HG03378 (cell line): ENCODE measurements around the gene HOXB13.

Source experiments
- ATAC-seq: cut with Tn5 transposase; IDR thresholded peaks from one replicate; pipeline ENCODE4 v1.9.1; 2021; ENCODE audit warnings: mild to moderate bottlenecking, moderate library complexity; ENCODE audit not compliant: unreplicated experiment

Gene HOXB13

GRCh38 chr17:48728232-48729231 is at the start of gene HOXB13:
Gene HOXB13 (minus strand): TSS chr17:48728750. CDS start chr17:48728593, 157 bp downstream.
- no peak for ATAC-seq

- no peak for ATAC-seq
Observed at GRCh38 chr17:48776602-48777001, 48.1 kb upstream of the HOXB13 start.

GRCh38 chr17:48773245-48773644 is 44.7 kb upstream of the HOXB13 start:
- no peak for ATAC-seq

GRCh38 chr17:48770954-48771353 is 42.4 kb upstream of the HOXB13 start:
- no peak for ATAC-seq

- no peak for ATAC-seq
Observed at GRCh38 chr17:48769009-48769675, 40.6 kb upstream of the HOXB13 start.

GRCh38 chr17:48767263-48767774 is 38.8 kb upstream of the HOXB13 start:
- ATAC-seq: no peak

GRCh38 chr17:48761114-48761513 is 32.6 kb upstream of the HOXB13 start:
- no peak for ATAC-seq

- ATAC-seq: no peak
Observed at GRCh38 chr17:48760411-48760810, 31.9 kb upstream of the HOXB13 start.

- ATAC-seq: no peak
Observed at GRCh38 chr17:48759288-48759687, 30.7 kb upstream of the HOXB13 start.

GRCh38 chr17:48757524-48757961 is 29.0 kb upstream of the HOXB13 start:
- no peak for ATAC-seq

- no peak for ATAC-seq
Observed at GRCh38 chr17:48756830-48757251, 28.3 kb upstream of the HOXB13 start.

GRCh38 chr17:48755356-48755755 is 26.8 kb upstream of the HOXB13 start:
- no peak for ATAC-seq

- ATAC-seq: no peak
Observed at GRCh38 chr17:48754500-48755261, 26.1 kb upstream of the HOXB13 start.

- ATAC-seq: no peak
Observed at GRCh38 chr17:48753794-48754499, 25.4 kb upstream of the HOXB13 start.

GRCh38 chr17:48752399-48753288 is 24.1 kb upstream of the HOXB13 start:
- no peak for ATAC-seq

- ATAC-seq: no peak
Observed at GRCh38 chr17:48751733-48752398, 23.3 kb upstream of the HOXB13 start.

GRCh38 chr17:48751172-48751571 is 22.6 kb upstream of the HOXB13 start:
- no peak for ATAC-seq

GRCh38 chr17:48749621-48750553 is 21.3 kb upstream of the HOXB13 start:
- no peak for ATAC-seq
